Cardiac muscle cell (in vitro differentiated cells and primary cell): Measurements from ENCODE around the gene GLCCI1. TPM values are rescaled to one million over a fixed set of nuclear protein-coding genes. Genes with fewer than 3 reads are reported as not detected.

Experiments used
- DNase-seq, 2 donors: peaks; one replicate each; pipeline versions ENCODE4 v3.0.0 to v3.0.0-alpha.2; 2010 to 2017; ENCODE audit warnings: low read depth in 1 of 2, low spot score in 1 of 2
- H3K27ac ChIP-seq: fragments of 200-600 bp; sonication (generic); 2 replicates; pipeline ENCODE4 v1.5.1; 2016
- H3K27me3 ChIP-seq: fragments of 200-600 bp; sonication (generic); 2 replicates; pipeline ENCODE4 v1.6.0; 2016; ENCODE audit warnings: control low read depth
- H3K36me3 ChIP-seq: fragments of 200-600 bp; sonication (generic); 2 replicates; pipeline ENCODE4 v1.5.1; 2016; ENCODE audit warnings: control low read depth
- H3K4me1 ChIP-seq: fragments of 200-600 bp; sonication (generic); 2 replicates; pipeline ENCODE4 v1.8.1; 2017; ENCODE audit warnings: low read depth, mild to moderate bottlenecking, mixed run types
- H3K4me3 ChIP-seq: fragments of 200-600 bp; sonication (generic); 2 replicates; pipeline ENCODE4 v1.5.1; 2016; ENCODE audit warnings: mild to moderate bottlenecking
- H3K9me3 ChIP-seq: fragments of 200-600 bp; sonication (generic); 2 replicates; pipeline ENCODE4 v1.5.1; 2017; ENCODE audit warnings: low read depth, mild to moderate bottlenecking, control low read depth
- CTCF ChIP-seq: IDR thresholded peaks from 2 replicates; pipeline ENCODE4 v1.5.1; 2012; ENCODE audit warnings: low read depth, mild to moderate bottlenecking, low read length
- polyA plus RNA-seq: library from polyadenylated mRNA; unstranded; fragments of >200 nt; fragmentation: Nextera tagmentation; extraction: Ambion mirVana; gene quantifications from 2 replicates; pipeline ENCODE4 v1.2.1, GENCODE V29; 2016
- total RNA-seq: library from RNA; depleted of rRNA; stranded (reverse); fragments of >200 nt; gene quantifications from 2 replicates; pipeline ENCODE4 v1.2.3, GENCODE V29; 2016

Gene GLCCI1
- total and polyA plus RNA-seq, 2 experiments from 2014 or later = 8.6 to 16.4 TPM

- Histone ChIP-seq H3K36me3 (no peaks in the 10 kb centered on the region), H3K4me3 (no peak overlapping the region), H3K27ac (no peak overlapping the region), H3K4me1 (no peaks in the 10 kb centered on the region), H3K27me3 (no peaks in the 10 kb centered on the region), H3K9me3 (no peaks in the 10 kb centered on the region)
- TF ChIP-seq CTCF = no peak
- DNase-seq = no peak
Observed at GRCh38 chr7:7922684-7923385, 45.8 kb upstream of the GLCCI1 start.

GRCh38 chr7:7923818-7924217 lies 44.8 kb upstream of the GLCCI1 start:
- Histone ChIP-seq H3K4me3 (no peak overlapping the region), H3K27me3 (no peaks in the 10 kb centered on the region), H3K4me1 (no peaks in the 10 kb centered on the region), H3K27ac (no peak overlapping the region), H3K36me3 (no peaks in the 10 kb centered on the region), H3K9me3 (no peaks in the 10 kb centered on the region)
- TF ChIP-seq CTCF = no peak
- no peak for DNase-seq

DNA sequence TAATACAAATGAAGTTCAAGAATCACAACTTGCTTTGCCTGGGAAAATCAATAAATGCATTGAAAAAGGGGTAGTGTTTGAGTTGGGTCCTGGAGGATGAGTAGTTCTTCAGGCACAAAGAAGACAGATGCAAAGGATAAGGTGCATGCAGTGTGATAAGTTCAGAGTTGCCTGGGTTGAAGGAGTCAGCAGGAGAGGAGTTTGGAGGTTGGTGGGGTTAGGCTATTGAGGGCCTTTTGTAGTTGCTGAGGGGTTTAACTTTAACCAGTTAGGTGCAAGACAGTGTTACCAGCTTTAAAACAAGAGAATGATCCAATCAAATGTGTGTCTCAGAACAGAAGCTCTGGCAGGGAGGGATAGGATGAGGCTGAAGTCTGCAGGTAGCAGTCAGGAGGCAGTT lies 44.3 kb upstream of the GLCCI1 start:
- H3K4me3 ChIP-seq = no peak overlapping the region
- DNase-seq = no peak

DNA sequence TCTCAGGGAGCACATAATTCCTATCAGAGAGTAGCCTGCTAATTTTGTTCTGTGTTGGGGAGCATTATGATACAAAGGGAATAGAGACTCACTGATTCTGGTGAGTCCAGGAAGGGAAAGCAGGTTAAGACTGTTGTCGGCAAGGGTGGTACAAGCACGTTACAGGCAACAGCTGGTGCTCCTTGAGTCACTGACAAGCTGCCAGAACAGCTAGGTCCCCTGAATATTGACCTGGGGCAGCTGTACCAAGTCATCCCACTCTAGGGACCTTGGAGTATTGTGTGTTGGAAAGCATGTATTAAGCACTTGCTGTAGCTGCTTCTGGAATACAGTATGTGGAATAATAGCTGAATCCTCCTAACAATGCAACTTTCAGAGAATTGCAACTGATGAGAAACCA lies 37.0 kb upstream of the GLCCI1 start:
- Histone ChIP-seq H3K4me1 (no peaks in the 10 kb centered on the region), H3K27ac (no peak overlapping the region), H3K4me3 (no peak overlapping the region), H3K36me3 (no peaks in the 10 kb centered on the region), H3K9me3 (no peaks in the 10 kb centered on the region), H3K27me3 (no peaks in the 10 kb centered on the region)
- DNase-seq = no peak
- no peak for TF ChIP-seq CTCF

More for the DNA sequence above, 44.3 kb upstream of the GLCCI1 start:
- no peaks in the 10 kb centered on the region for H3K36me3 ChIP-seq
- H3K9me3 ChIP-seq = no peaks in the 10 kb centered on the region
- TF ChIP-seq CTCF = no peak
- no peaks in the 10 kb centered on the region for H3K27me3 ChIP-seq
- no peak overlapping the region for H3K27ac ChIP-seq
- H3K4me1 ChIP-seq = no peaks in the 10 kb centered on the region

- DNase-seq = no peak
- no peaks in the 10 kb centered on the region for H3K4me1 ChIP-seq
- no peak overlapping the region for H3K27ac ChIP-seq
- H3K36me3 ChIP-seq = no peaks in the 10 kb centered on the region
- no peaks in the 10 kb centered on the region for H3K9me3 ChIP-seq
- no peaks in the 10 kb centered on the region for H3K27me3 ChIP-seq
- H3K4me3 ChIP-seq = no peak overlapping the region
- TF ChIP-seq CTCF = no peak
Observed at GRCh38 chr7:7932553-7932952, 36.0 kb upstream of the GLCCI1 start.
